Activated effector memory CD4-positive, alpha-beta T cell treated with Interleukin-2 at 50 U/mL for 16 hours (primary cell): ENCODE results near the gene MIA.
"Not testable (repeated sequence)": the region's sequence is repeated elsewhere in the genome, so short reads cannot be mapped to it uniquely, and the experiment has no call there.

Experiments used
- DNase-seq: peaks from one replicate; pipeline ENCODE4 v3.0.0-alpha.2; 2020

Gene MIA

GRCh38 chr19:40825460-40826095, 50.3 kb downstream of the MIA start:
- not testable (repeated sequence) for DNase-seq

DNA sequence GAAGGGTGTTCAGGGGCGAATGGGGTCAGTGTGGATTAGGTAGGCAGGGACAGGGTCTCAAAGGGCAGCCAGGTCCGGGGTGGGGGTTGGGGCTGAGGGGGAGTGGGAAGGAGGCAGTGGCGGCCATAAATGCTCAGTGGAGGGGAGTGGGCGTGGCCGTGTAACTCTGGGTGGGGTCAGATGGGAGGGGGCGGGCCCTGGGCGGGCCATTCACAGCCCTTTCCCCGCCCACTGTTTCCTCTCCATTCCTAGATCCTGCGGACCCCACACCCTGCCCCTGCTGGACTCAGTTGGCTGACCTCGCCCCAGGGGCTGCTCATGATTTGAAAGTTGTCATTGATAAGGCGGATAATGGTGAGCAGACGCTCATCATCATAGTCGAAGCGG, 51.0 kb downstream of the MIA start:
- DNase-seq, result not testable (repeated sequence)

DNA sequence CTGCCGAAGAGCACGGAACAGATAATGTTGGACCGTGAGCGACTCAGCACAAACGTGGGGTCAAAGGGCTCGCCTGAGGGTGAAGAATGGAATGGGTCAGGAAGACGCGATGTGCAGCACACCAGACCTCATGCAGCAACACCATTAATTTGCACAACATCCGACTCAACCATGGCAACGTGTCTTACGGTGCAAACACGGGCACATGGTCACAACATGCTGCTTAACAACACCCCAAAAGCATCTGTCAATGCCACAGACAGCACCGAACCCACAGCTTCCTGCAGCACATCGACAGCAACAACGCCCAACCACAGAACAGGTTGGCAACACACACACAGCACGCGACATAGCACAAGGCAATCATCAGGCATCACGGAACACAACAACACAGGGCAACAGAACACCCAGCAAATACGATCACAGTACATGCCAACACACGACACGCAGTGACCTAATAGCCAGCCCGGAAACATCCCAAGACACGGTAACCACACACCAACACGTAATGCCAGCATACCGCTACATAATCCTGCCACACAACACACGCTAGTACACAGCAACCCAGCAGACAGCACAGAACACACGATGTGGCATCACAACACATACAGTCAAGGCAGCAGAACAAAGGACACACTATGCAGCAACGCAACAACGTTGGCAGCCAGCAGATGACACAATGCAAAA, 51.5 kb downstream of the MIA start:
- DNase-seq, result peak; percentile 64
